ENCODE results near the gene A2M. TPM values are rescaled to one million over a fixed set of nuclear protein-coding genes. Genes with fewer than 3 reads are reported as not detected.

A2M gene
- total and polyA plus RNA-seq, 2 of the 8 experiments (the other 6 are each of a cell fraction or from before 2014, with no cell fraction given): 0.15 TPM; not detected in 1

- no peak for TF ChIP-seq CHD7 (IDR thresholded peaks at IDR 0.05; ENCODE audit: insufficient replicate concordance, low read length)
- no peak for TF ChIP-seq ATF2 (IDR thresholded peaks at IDR 0.05; ENCODE audit: low read length)
- no peak for TF ChIP-seq GTF2F1 (IDR thresholded peaks at IDR 0.05; ENCODE audit: borderline replicate concordance, low read depth, low read length)
Observed at GRCh38 chr12:9096563-9097176, 19.0 kb downstream of the A2M start (continued).

All from H1 (cell line).